Upper lobe of left lung (tissue), 6 donors: ENCODE measurements around the gene GALNT6. TPM values are rescaled to one million over a fixed set of nuclear protein-coding genes. Genes with fewer than 3 reads are reported as not detected.

Experiments used
- ATAC-seq, 2 donors: fragments of 200-7000 bp; cut with Tn5 transposase; one replicate each; pipeline ENCODE4 v1.9.1; 2022; ENCODE audit warnings: mild to moderate bottlenecking in 2 of 2, moderate library complexity in 2 of 2; ENCODE audit not compliant: low FRiP score in 2 of 2
- DNase-seq, 2 donors: peaks; one replicate each; pipeline ENCODE4 v3.0.0-alpha.2; 2019 to 2020
- H3K27ac ChIP-seq, 4 donors: fragments of 200-600 bp; sonication (generic); one replicate each; pipeline ENCODE4 v1.5.1; 2016 to 2019
- H3K27me3 ChIP-seq, 4 donors: fragments of 200-600 bp; sonication (generic); one replicate each; pipeline ENCODE4 v1.5.1; 2017 to 2019
- H3K36me3 ChIP-seq, 4 donors: fragments of 200-600 bp; sonication (generic); one replicate each; pipeline ENCODE4 v1.5.1; 2016 to 2019
- H3K4me1 ChIP-seq, 4 donors: fragments of 200-600 bp; sonication (generic); one replicate each; pipeline ENCODE4 v1.5.1; 2018 to 2019
- H3K4me3 ChIP-seq, 4 donors: fragments of 200-600 bp; sonication (generic); one replicate each; pipeline ENCODE4 v1.5.1; 2017 to 2019; ENCODE audit warnings: mild to moderate bottlenecking in 2 of 4, moderate library complexity in 1 of 4
- H3K9me3 ChIP-seq, 4 donors: fragments of 200-600 bp; sonication (generic); one replicate each; pipeline ENCODE4 v1.5.1; 2018 to 2019
- EP300 ChIP-seq, 4 donors: sonication (generic); formaldehyde crosslinking; IDR thresholded peaks; one replicate each; pipeline ENCODE4 v1.5.1; 2017; ENCODE audit warnings: antibody characterized with exemption in 4 of 4, control low read depth in 2 of 4
- POLR2A ChIP-seq, 4 donors: fragments of 450-650 bp; IDR thresholded peaks; one replicate each; pipeline ENCODE4 v1.5.1; 2016 to 2017; ENCODE audit warnings: antibody characterized with exemption in 4 of 4, mild to moderate bottlenecking in 2 of 4
- POLR2AphosphoS5 ChIP-seq, 2 donors: sonication (generic); formaldehyde crosslinking; IDR thresholded peaks; one replicate each; pipeline ENCODE4 v1.5.1; 2017; ENCODE audit warnings: antibody characterized with exemption in 2 of 2
- WGBS, 2 donors: methylation state at CpG; one replicate each; pipeline ENCODE4 v1.1.5; 2017 to 2018; 5-methylcytosine and 5-hydroxymethylcytosine counted together
- total RNA-seq, 6 donors: library from RNA; depleted of rRNA in 4 of 6; stranded (reverse); fragments of >200 nt in 4 of 6; gene quantifications; one replicate each; pipeline versions ENCODE4 v1.1.0 to v1.2.1, GENCODE V29; 2016 to 2021
- TF ChIP-seq, protein P1 (sequence below), 6 experiments: fragments of 450-650 bp in 4 of 6; fragments of 200-600 bp in 2 of 6; sonication (generic) in 2 of 6; IDR thresholded peaks; one replicate each; pipeline ENCODE4 v1.5.1; 2016 to 2019; ENCODE audit warnings: antibody characterized with exemption in 6 of 6
- donor health status: DM: no; HTN: no; CAD: no; lungs with moderate emphysema.
- donor health status: DM: no; HTN: yes; CAD: no; lungs with severe emphysema.

GALNT6 gene
- total RNA-seq, 6 donors from 2014 or later = 8.3 to 56.6 (median 21.3) TPM

DNA sequence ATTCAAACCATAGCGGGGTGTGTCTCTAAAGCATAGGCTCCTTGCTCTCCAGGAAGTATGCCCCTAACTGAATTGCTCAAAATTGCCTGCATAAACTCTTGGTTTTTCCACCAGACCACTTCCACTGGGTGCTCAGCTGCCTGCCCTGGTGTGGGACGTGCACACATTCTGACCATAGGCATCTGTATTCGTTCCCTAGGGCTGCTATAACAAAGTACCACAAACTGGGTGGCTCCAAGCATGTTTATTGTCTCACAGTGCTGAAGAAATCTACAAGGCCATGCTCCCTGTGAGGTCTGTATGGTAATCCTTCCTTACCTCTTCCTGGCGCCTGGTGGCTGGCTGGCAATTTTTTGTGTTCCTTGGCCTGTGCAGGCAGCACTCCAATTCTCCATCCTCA is 16.4 kb upstream of the GALNT6 start:
- TF ChIP-seq EP300 (IDR thresholded peaks at IDR 0.05) = no peak
- TF ChIP-seq, protein P1, sequence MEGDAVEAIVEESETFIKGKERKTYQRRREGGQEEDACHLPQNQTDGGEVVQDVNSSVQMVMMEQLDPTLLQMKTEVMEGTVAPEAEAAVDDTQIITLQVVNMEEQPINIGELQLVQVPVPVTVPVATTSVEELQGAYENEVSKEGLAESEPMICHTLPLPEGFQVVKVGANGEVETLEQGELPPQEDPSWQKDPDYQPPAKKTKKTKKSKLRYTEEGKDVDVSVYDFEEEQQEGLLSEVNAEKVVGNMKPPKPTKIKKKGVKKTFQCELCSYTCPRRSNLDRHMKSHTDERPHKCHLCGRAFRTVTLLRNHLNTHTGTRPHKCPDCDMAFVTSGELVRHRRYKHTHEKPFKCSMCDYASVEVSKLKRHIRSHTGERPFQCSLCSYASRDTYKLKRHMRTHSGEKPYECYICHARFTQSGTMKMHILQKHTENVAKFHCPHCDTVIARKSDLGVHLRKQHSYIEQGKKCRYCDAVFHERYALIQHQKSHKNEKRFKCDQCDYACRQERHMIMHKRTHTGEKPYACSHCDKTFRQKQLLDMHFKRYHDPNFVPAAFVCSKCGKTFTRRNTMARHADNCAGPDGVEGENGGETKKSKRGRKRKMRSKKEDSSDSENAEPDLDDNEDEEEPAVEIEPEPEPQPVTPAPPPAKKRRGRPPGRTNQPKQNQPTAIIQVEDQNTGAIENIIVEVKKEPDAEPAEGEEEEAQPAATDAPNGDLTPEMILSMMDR (IDR thresholded peaks at IDR 0.05) = no peak
- no peak for TF ChIP-seq POLR2AphosphoS5 (IDR thresholded peaks at IDR 0.05)
- no peak for TF ChIP-seq POLR2A (IDR thresholded peaks at IDR 0.05)
- WGBS, 2 donors = 65 to 87% methylated on average over 3 to 4 of the region's 4 CpGs
- ATAC-seq = no peak

DNA sequence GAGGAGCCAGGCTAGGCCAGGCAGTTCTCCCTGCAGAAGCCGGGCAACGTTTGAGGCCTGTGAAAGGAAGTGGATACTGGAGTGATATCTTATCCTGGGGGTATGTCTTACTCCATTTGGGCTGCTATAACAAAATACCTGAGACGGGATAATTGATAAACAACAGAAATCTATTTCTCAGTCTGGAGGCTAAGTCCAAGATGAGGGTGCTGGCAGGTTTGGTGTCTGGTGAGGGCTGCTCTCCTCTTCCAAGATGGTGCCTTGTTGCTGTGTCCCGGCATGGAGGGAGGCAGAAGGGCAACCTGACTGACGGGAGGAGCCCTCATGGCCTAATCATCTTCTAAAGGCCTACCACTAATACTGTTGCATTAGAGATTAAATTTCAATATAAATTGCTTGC is 15.7 kb upstream of the GALNT6 start:
- Histone ChIP-seq H3K4me1 (no peaks in the 10 kb centered on the region), H3K36me3 (no peaks in the 10 kb centered on the region), H3K9me3 (no peaks in the 10 kb centered on the region), H3K27me3 (no peaks in the 10 kb centered on the region), H3K27ac (no peak overlapping the region), H3K4me3 (no peak overlapping the region)
- ATAC-seq = no peak
- 83 to 86% methylated on average over 5 of the region's 5 CpGs for WGBS, 2 donors
- TF ChIP-seq POLR2AphosphoS5 (IDR thresholded peaks at IDR 0.05) = no peak
- no peak for TF ChIP-seq POLR2A (IDR thresholded peaks at IDR 0.05)
- TF ChIP-seq, protein P1 (IDR thresholded peaks at IDR 0.05) = no peak
- no peak for TF ChIP-seq EP300 (IDR thresholded peaks at IDR 0.05)
- no peak for DNase-seq

More for the DNA sequence above, 16.4 kb upstream of the GALNT6 start:
- no peak overlapping the region for H3K27ac ChIP-seq
- H3K9me3 ChIP-seq = no peaks in the 10 kb centered on the region
- no peaks in the 10 kb centered on the region for H3K27me3 ChIP-seq
- no peaks in the 10 kb centered on the region for H3K36me3 ChIP-seq
- no peak for DNase-seq
- no peaks in the 10 kb centered on the region for H3K4me1 ChIP-seq
- H3K4me3 ChIP-seq = no peak overlapping the region

DNA sequence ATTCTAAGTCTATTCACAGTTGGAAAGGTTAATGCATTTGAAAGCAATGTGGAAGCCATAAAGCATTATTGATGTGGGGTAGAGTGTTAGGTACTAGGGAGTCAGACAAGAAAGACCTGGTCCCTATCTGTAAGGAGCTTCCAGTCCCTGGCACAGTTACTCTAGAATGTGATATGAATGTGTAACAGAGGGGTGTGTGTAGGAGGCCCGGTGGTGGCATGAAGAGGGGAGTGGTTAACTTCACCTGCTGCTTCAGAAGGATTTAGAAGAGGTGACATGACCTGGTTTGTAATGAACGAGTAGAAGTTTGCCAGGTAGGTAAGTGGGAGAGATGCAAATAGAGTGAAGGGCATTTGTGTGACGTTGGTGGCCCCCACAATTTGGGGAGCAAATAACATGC is 15.1 kb upstream of the GALNT6 start:
- no peaks in the 10 kb centered on the region for H3K27me3 ChIP-seq
- 60 to 73% methylated on average over 3 of the region's 3 CpGs for WGBS, 2 donors
- no peak for TF ChIP-seq EP300 (IDR thresholded peaks at IDR 0.05)
- TF ChIP-seq POLR2AphosphoS5 (IDR thresholded peaks at IDR 0.05) = no peak
- TF ChIP-seq POLR2A (IDR thresholded peaks at IDR 0.05) = no peak
- TF ChIP-seq, protein P1 (IDR thresholded peaks at IDR 0.05) = no peak
- H3K9me3 ChIP-seq = no peaks in the 10 kb centered on the region
- H3K4me3 ChIP-seq = no peak overlapping the region
- ATAC-seq (no peak), DNase-seq (no peak)
- H3K27ac ChIP-seq = no peak overlapping the region
- no peaks in the 10 kb centered on the region for H3K36me3 ChIP-seq
- H3K4me1 ChIP-seq = no peaks in the 10 kb centered on the region

DNA sequence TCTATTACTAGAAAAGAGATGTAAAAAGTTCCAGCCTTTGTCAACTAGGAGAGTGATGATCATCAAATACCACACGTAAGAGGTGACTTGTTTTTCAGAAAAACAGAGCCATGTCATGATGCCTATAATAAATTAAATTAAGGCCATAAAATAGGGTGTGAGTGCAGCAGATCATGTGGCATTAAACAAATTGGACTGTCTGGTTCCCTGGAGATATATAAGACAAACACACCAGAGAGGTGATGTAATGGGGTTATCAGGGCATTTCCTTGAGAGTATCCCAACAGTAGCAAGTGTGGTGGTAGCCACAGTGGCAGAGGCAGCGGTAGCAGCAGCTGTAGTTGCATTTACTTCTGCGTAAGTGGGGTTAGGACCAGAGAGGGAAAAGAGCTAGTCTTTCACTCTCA is 14.6 kb upstream of the GALNT6 start:
- Histone ChIP-seq H3K4me1 (no peaks in the 10 kb centered on the region), H3K27me3 (no peaks in the 10 kb centered on the region), H3K36me3 (no peaks in the 10 kb centered on the region), H3K27ac (no peak overlapping the region), H3K9me3 (no peaks in the 10 kb centered on the region), H3K4me3 (no peak overlapping the region)
- 92% methylated on average over 3 of the region's 3 CpGs for WGBS, 2 donors
- no peak for DNase-seq
- TF ChIP-seq, protein P1 (IDR thresholded peaks at IDR 0.05) = no peak
- TF ChIP-seq POLR2AphosphoS5 (IDR thresholded peaks at IDR 0.05) (no peak), POLR2A (IDR thresholded peaks at IDR 0.05) (no peak), EP300 (IDR thresholded peaks at IDR 0.05) (no peak)
- ATAC-seq = no peak

DNA sequence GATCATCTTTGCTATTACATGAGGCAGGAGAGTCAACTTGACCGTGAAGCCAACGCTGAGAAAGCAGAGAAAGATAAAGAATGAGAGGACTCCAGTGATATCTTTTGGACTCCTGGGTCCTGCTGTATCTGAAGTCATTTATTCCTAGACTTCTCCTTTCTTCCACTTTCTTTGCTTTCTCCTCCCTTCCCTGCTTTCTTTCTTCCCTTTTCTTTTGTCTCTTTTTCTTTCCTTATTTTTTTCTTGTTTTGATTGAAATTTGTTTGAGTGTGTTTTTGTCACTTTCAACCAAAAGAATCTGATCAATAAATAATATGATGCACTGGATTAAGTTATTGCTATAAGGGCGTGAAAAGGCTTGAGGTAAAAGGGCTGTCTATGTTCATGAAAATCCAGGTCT is 13.4 kb upstream of the GALNT6 start:
- DNase-seq = no peak
- ATAC-seq = no peak
- no peak overlapping the region for H3K4me3 ChIP-seq
- H3K27ac ChIP-seq = no peak overlapping the region
- WGBS, 2 donors = 92 to 95% methylated on average over 3 of the region's 3 CpGs
- TF ChIP-seq POLR2A (IDR thresholded peaks at IDR 0.05) (no peak), EP300 (IDR thresholded peaks at IDR 0.05) (no peak), POLR2AphosphoS5 (IDR thresholded peaks at IDR 0.05) (no peak)
- TF ChIP-seq, protein P1 (IDR thresholded peaks at IDR 0.05) = no peak
- H3K9me3 ChIP-seq = no peaks in the 10 kb centered on the region
- H3K36me3 ChIP-seq = no peaks in the 10 kb centered on the region
- H3K4me1 ChIP-seq = no peaks in the 10 kb centered on the region
- no peaks in the 10 kb centered on the region for H3K27me3 ChIP-seq
